GM12878 (cell line): ENCODE measurements around the gene PTPRN2. TPM values are rescaled to one million over a fixed set of nuclear protein-coding genes. Genes with fewer than 3 reads are reported as not detected.

Source experiments
- ATAC-seq: fragments of 200-7000 bp; cut with Tn5 transposase; 3 replicates; pipeline ENCODE4 v1.9.1; 2020; ENCODE audit warnings: mild to moderate bottlenecking, moderate library complexity
- BruUV-seq: library from RNA; stranded (reverse); fragments of 400-500 nt; replicated peaks from 2 replicates; lab custom pipeline; 2021; lab: Mats Ljungman, UMichigan
- CTCF ChIA-PET: fragments of 300-600 bp; sonication (Branson Sonifier 250); formaldehyde crosslinking; extraction: SDS; loops from one replicate; lab custom pipeline; 2021; ENCODE audit warnings: inconsistent platforms; lab: Yijun Ruan, JAX
- POLR2A ChIA-PET: fragments of 350-600 bp; formaldehyde crosslinking; extraction: SDS; loops from one replicate; lab custom pipeline; 2021; ENCODE audit warnings: inconsistent platforms; lab: Charles Lee
- RAD21 ChIA-PET: fragments of 300-600 bp; sonication (Branson Sonifier 250); formaldehyde crosslinking; loops from one replicate; lab custom pipeline; 2023; ENCODE audit warnings: antibody characterized with exemption; ENCODE audit not compliant: unreplicated experiment; lab: Charles Lee
- SMC1A ChIA-PET: fragments of 300-600 bp; sonication (Branson Sonifier 250); formaldehyde crosslinking; loops from one replicate; lab custom pipeline; 2023; ENCODE audit not compliant: unreplicated experiment, uncharacterized antibody; lab: Charles Lee
- DNase-seq: peaks from one replicate; pipeline ENCODE4 v3.0.0-alpha.2; 2011; ENCODE audit warnings: low read depth, low spot score
- FAIRE-seq: peaks from 3 replicates; lab custom pipeline; 2011; peaks lifted over from hg19 to GRCh38; lab: Jason Lieb, UNC
- H2AFZ ChIP-seq: 2 replicates; pipeline ENCODE4 v1.6.0; 2011; ENCODE audit warnings: low read depth, low read length, control low read depth; ENCODE audit not compliant: control insufficient read depth
- H3K27ac ChIP-seq: 2 replicates; pipeline ENCODE4 v1.5.1; 2011; ENCODE audit warnings: control low read depth; ENCODE audit not compliant: control insufficient read depth, insufficient read depth
- H3K27me3 ChIP-seq, 2 experiments: replicated peaks in 1 of 2; 2 replicates each; pipeline versions ENCODE4 v1.6.0 to v1.6.1; 2011; ENCODE audit warnings: low read length in 1 of 2; ENCODE audit not compliant: control insufficient read depth in 2 of 2, insufficient read depth in 2 of 2
- H3K36me3 ChIP-seq, 2 experiments: 2 replicates each; pipeline ENCODE4 v1.5.1; 2011; ENCODE audit warnings: low read length in 1 of 2; ENCODE audit not compliant: control insufficient read depth in 2 of 2, insufficient read depth in 2 of 2
- H3K4me1 ChIP-seq: 2 replicates; pipeline ENCODE4 v1.6.1; 2011; ENCODE audit warnings: mild to moderate bottlenecking, low read length, moderate library complexity, mixed read lengths; ENCODE audit not compliant: control insufficient read depth, insufficient read depth
- H3K4me2 ChIP-seq: 2 replicates; pipeline ENCODE4 v1.6.0; 2011; ENCODE audit warnings: control low read depth; ENCODE audit not compliant: control insufficient read depth, insufficient read depth
- H3K4me3 ChIP-seq: fragments of 200-600 bp; sonication (generic); 2 replicates; pipeline ENCODE4 v1.5.1; 2016
- H3K79me2 ChIP-seq: 2 replicates; pipeline ENCODE4 v1.6.0; 2011; ENCODE audit warnings: low read length; ENCODE audit not compliant: control insufficient read depth, insufficient read depth
- H3K9ac ChIP-seq: 2 replicates; pipeline ENCODE4 v1.8.0; 2011; ENCODE audit warnings: low read length, control low read depth, mixed read lengths; ENCODE audit not compliant: control insufficient read depth, insufficient read depth
- H3K9me3 ChIP-seq: replicated peaks from 3 replicates; pipeline ENCODE4 v1.5.1; 2011; ENCODE audit warnings: mild to moderate bottlenecking, low read length; ENCODE audit not compliant: control insufficient read depth, insufficient read depth
- H4K20me1 ChIP-seq: 2 replicates; pipeline ENCODE4 v1.6.0; 2011; ENCODE audit not compliant: control insufficient read depth, insufficient read depth
- ASH2L ChIP-seq: fragments of 300-600, 200-600 bp; sonication (generic); IDR thresholded peaks from 2 replicates; pipeline ENCODE4 v1.6.1; 2017; ENCODE audit warnings: low read depth, mild to moderate bottlenecking, borderline replicate concordance
- ATF7 ChIP-seq: fragments of 450-650 bp; IDR thresholded peaks from 2 replicates; pipeline ENCODE4 v1.6.1; 2016; ENCODE audit warnings: low read depth, mild to moderate bottlenecking
- BHLHE40 ChIP-seq, 2 experiments: fragments of 450-650 bp in 1 of 2; IDR thresholded peaks; 2 replicates each; pipeline ENCODE4 v1.6.1; 2011 to 2017; ENCODE audit warnings: low read depth in 2 of 2, borderline replicate concordance in 1 of 2, improper control_type of control experiment in 1 of 2, low read length in 1 of 2, mild to moderate bottlenecking in 1 of 2
- CHD4 ChIP-seq: fragments of 200-600 bp; sonication (generic); IDR thresholded peaks from 2 replicates; pipeline ENCODE4 v1.6.1; 2016; ENCODE audit warnings: mild to moderate bottlenecking
- E2F8 ChIP-seq: fragments of 450-650 bp; IDR thresholded peaks from 2 replicates; pipeline ENCODE4 v1.6.1; 2018; ENCODE audit warnings: mild to moderate bottlenecking, low read depth, moderate library complexity; ENCODE audit not compliant: partially characterized antibody
- ETV6 ChIP-seq, 2 experiments: fragments of 450-650 bp in 1 of 2; IDR thresholded peaks in 1 of 2; conservative IDR thresholded peaks in 1 of 2; 2 replicates each; pipeline ENCODE4 v1.6.1; 2014; ENCODE audit warnings: antibody characterized with exemption in 1 of 2, borderline replicate concordance in 1 of 2, low read depth in 1 of 2, mild to moderate bottlenecking in 1 of 2, moderate library complexity in 1 of 2
- LARP7 ChIP-seq: fragments of 450-650 bp; IDR thresholded peaks from 2 replicates; pipeline ENCODE4 v1.6.1; 2017; ENCODE audit warnings: mild to moderate bottlenecking
- NR2C2 ChIP-seq: IDR thresholded peaks from 2 replicates; pipeline ENCODE4 v1.6.1; 2011; ENCODE audit warnings: borderline replicate concordance, low read depth; ENCODE audit not compliant: control insufficient read depth, insufficient read length
- PKNOX1 ChIP-seq: fragments of 450-650 bp; IDR thresholded peaks from 2 replicates; pipeline ENCODE4 v1.6.1; 2016; ENCODE audit warnings: mild to moderate bottlenecking
- RAD21 ChIP-seq: IDR thresholded peaks from 2 replicates; pipeline ENCODE4 v1.6.1; 2011; ENCODE audit warnings: mild to moderate bottlenecking, low read depth, low read length, moderate library complexity; ENCODE audit not compliant: insufficient read depth
- RB1 ChIP-seq: fragments of 450-650 bp; formaldehyde crosslinking; IDR thresholded peaks from 2 replicates; pipeline ENCODE4 v1.6.1; 2017; ENCODE audit warnings: mild to moderate bottlenecking, borderline replicate concordance
- SMARCA5 ChIP-seq: fragments of 450-650 bp; IDR thresholded peaks from 2 replicates; pipeline ENCODE4 v1.6.1; 2017; ENCODE audit warnings: mild to moderate bottlenecking
- USF1 ChIP-seq: IDR thresholded peaks from 2 replicates; pipeline ENCODE4 v1.6.1; 2011; ENCODE audit warnings: borderline replicate concordance, low read depth, mild to moderate bottlenecking, moderate library complexity, mixed read lengths, low read length; ENCODE audit not compliant: insufficient read depth; ENCODE audit errors: extremely low read length
- ZBTB40 ChIP-seq: fragments of 450-650 bp; IDR thresholded peaks from 2 replicates; pipeline ENCODE4 v1.6.1; 2016; ENCODE audit warnings: mild to moderate bottlenecking, moderate library complexity, borderline replicate concordance
- ZNF217 ChIP-seq: fragments of 450-650 bp; IDR thresholded peaks from 2 replicates; pipeline ENCODE4 v1.6.1; 2017; ENCODE audit warnings: antibody characterized with exemption, mild to moderate bottlenecking
- WGBS: methylation state at CpG from one replicate; pipeline ENCODE4 v1.1.6; 2016; ENCODE audit warnings: low lambda C conversion rate; ENCODE audit not compliant: insufficient replicate concordance, insufficient coverage; ENCODE audit errors: missing lambda C conversion rate; 5-methylcytosine and 5-hydroxymethylcytosine counted together
- in situ Hi-C: fragments of 300-500 bp; cut with MboI; formaldehyde crosslinking; loops from 9 replicates; pipeline ENCODE4 v1.14.3; 2018; ENCODE audit warnings: mixed read lengths
- intact Hi-C: fragments of 100-400 bp; cut with micrococcal nuclease; formaldehyde crosslinking; loops from one replicate; pipeline ENCODE4 v1.14.2; 2022; ENCODE audit not compliant: unreplicated experiment
- polyA plus RNA-seq, 11 experiments: library from polyadenylated mRNA; depleted of rRNA in 4 of 11; unstranded in 6 of 11; stranded (reverse) in 5 of 11; fragments of >200 nt; fragmentation: Nextera tagmentation in 4 of 11; fragmentation: Illumina TruSeq in 1 of 11; extraction: Ambion mirVana in 4 of 11; extraction: Trizol in 1 of 11; gene quantifications; 1 replicate in 1 of 11; 2 replicates in 10 of 11; pipeline versions ENCODE4 v1.2.1 to v1.2.3, GENCODE V29; 2011 to 2016; ENCODE audit warnings: inconsistent platforms in 2 of 11, missing spikeins in 2 of 11, low read depth in 1 of 11
- total RNA-seq, 4 experiments: library from RNA; depleted of rRNA in 3 of 4; stranded (reverse); fragments of >200 nt in 3 of 4; fragmentation: Illumina TruSeq in 1 of 4; extraction: Trizol in 1 of 4; gene quantifications; 2 replicates each; pipeline versions ENCODE4 v1.2.1 to v1.2.3, GENCODE V29; 2013 to 2021

Gene PTPRN2
- total and polyA plus RNA-seq, 10 of the 15 experiments (the other 5 are each of a cell fraction or from before 2014, with no cell fraction given): 5.4 TPM; not detected in 9

- CTCF ChIA-PET: no interaction called here
- no peaks in the 10 kb centered on the region for H3K27me3 ChIP-seq
- H4K20me1 ChIP-seq: no peaks in the 10 kb centered on the region
- RAD21 ChIA-PET: no interaction called here
- intact Hi-C loops: no loop called here
- H2AFZ ChIP-seq: no peak overlapping the region
- no peaks in the 10 kb centered on the region for H3K4me1 ChIP-seq
- H3K9me3 ChIP-seq: peaks cover 2% of the 10 kb centered on the region; the same call in 1 of the 3 replicates
- H3K4me2 ChIP-seq: no peak overlapping the region
- no peak overlapping the region for H3K4me3 ChIP-seq
- no TSS peak for BruUV-seq
- H3K36me3 ChIP-seq: no peaks in the 10 kb centered on the region
- no peak overlapping the region for H3K9ac ChIP-seq
- POLR2A ChIA-PET: no interaction called here
- no peaks in the 10 kb centered on the region for H3K79me2 ChIP-seq
- FAIRE-seq (no peak), ATAC-seq (no peak), DNase-seq (no peak)
- SMC1A ChIA-PET: no interaction called here
- WGBS: 64% methylated on average over 8 of the region's 8 CpGs
- no peak overlapping the region for H3K27ac ChIP-seq
- in situ Hi-C loops: no loop called here
- TF ChIP-seq PKNOX1 (no peak), ZNF217 (no peak), NR2C2 (no peak), E2F8 (no peak), USF1 (no peak), SMARCA5 (no peak), ATF7 (no peak), RB1 (no peak), CHD4 (no peak), ASH2L (no peak), RAD21 (no peak), ETV6 (conservative IDR thresholded peaks at IDR 0.05 in 1 of 2, IDR thresholded peaks at IDR 0.05 in 1 of 2; ENCODE audit: borderline replicate concordance in 1 of 2, low read depth in 1 of 2) (no peak), LARP7 (no peak), BHLHE40 (IDR thresholded peaks at IDR 0.05; ENCODE audit: borderline replicate concordance in 1 of 2, low read depth in 2 of 2, low read length in 1 of 2) (no peak), ZBTB40 (no peak)
Observed at GRCh38 chr7:158383665-158384064, 204.0 kb downstream of the PTPRN2 start.
